Measurements from ENCODE around the gene ANGEL1. TPM values are rescaled to one million over a fixed set of nuclear protein-coding genes. Genes with fewer than 3 reads are reported as not detected.
A peak's percentile ranks its signal among the peaks of the same experiment; 100 is the strongest.

The ANGEL1 gene
- total RNA-seq, 1 experiment from 2014 or later = 4.8 TPM

- no peak for DNase-seq (ENCODE audit: low spot score)
Observed at GRCh38 chr14:76765461-76765931, 47.2 kb downstream of the ANGEL1 start.

- DNase-seq (ENCODE audit: low spot score) = no peak
Observed at GRCh38 chr14:76763096-76764041, 49.3 kb downstream of the ANGEL1 start.

GRCh38 chr14:76762411-76763095 is 50.1 kb downstream of the ANGEL1 start:
- DNase-seq (ENCODE audit: low spot score) = no peak

- no peak for DNase-seq (ENCODE audit: low spot score)
Observed at GRCh38 chr14:76761960-76762410, 50.7 kb downstream of the ANGEL1 start.

GRCh38 chr14:76761136-76761959 is 51.3 kb downstream of the ANGEL1 start, which contains the start of gene VASH1:
TSS of gene VASH1 (plus strand) at chr14:76761468. CDS start at chr14:76762822, 1,354 bp downstream.
- peak; percentile 22 for DNase-seq (ENCODE audit: low spot score)

GRCh38 chr14:76760331-76761135 is 52.1 kb downstream of the ANGEL1 start:
- DNase-seq (ENCODE audit: low spot score) = no peak

GRCh38 chr14:76759589-76759988 is 53.1 kb downstream of the ANGEL1 start:
- no peak for DNase-seq (ENCODE audit: low spot score)

GRCh38 chr14:76756371-76756750 is 56.3 kb downstream of the ANGEL1 start:
- DNase-seq (ENCODE audit: low spot score) = no peak

- no peak for DNase-seq (ENCODE audit: low spot score)
Observed at GRCh38 chr14:76755610-76756370, 56.9 kb downstream of the ANGEL1 start.

GRCh38 chr14:76754586-76754985 is 58.1 kb downstream of the ANGEL1 start:
- DNase-seq (ENCODE audit: low spot score) = no peak

GRCh38 chr14:76753541-76754198 is 59.0 kb downstream of the ANGEL1 start:
- DNase-seq (ENCODE audit: low spot score) = no peak

GRCh38 chr14:76752744-76753143 is 59.9 kb downstream of the ANGEL1 start:
- DNase-seq (ENCODE audit: low spot score) = no peak

- DNase-seq (ENCODE audit: low spot score) = peak; percentile 26
Observed at GRCh38 chr14:76742966-76743365, 69.7 kb downstream of the ANGEL1 start.

- DNase-seq (ENCODE audit: low spot score) = no peak
Observed at GRCh38 chr14:76742185-76742584, 70.5 kb downstream of the ANGEL1 start.

- no peak for DNase-seq (ENCODE audit: low spot score)
Observed at GRCh38 chr14:76741074-76741473, 71.6 kb downstream of the ANGEL1 start.

Measured in A172 (cell line).